Lung (tissue), 12 donors: ENCODE data around the gene STXBP5L. TPM values are rescaled to one million over a fixed set of nuclear protein-coding genes. Genes with fewer than 3 reads are reported as not detected.

Source experiments
- ATAC-seq: fragments of 200-7000 bp; cut with Tn5 transposase; one replicate; pipeline ENCODE4 v1.9.1; 2020; ENCODE audit warnings: moderate number of reproducible peaks; ENCODE audit not compliant: insufficient read depth, low FRiP score
- DNase-seq, 3 donors: peaks; one replicate each; pipeline ENCODE4 v3.0.0-alpha.2; 2013 to 2017
- H3K27ac ChIP-seq, 2 donors: one replicate each; pipeline ENCODE4 v1.5.1; 2013; ENCODE audit warnings: mild to moderate bottlenecking in 2 of 2, moderate library complexity in 2 of 2, control low read depth in 1 of 2, inconsistent platforms in 1 of 2, low read depth in 1 of 2, low read length in 1 of 2
- H3K27me3 ChIP-seq, 3 donors: one replicate each; pipeline ENCODE4 v1.5.1; 2013; ENCODE audit warnings: low read length in 2 of 3; ENCODE audit not compliant: control insufficient read depth in 3 of 3, insufficient read depth in 3 of 3
- H3K36me3 ChIP-seq, 4 donors: one replicate each; pipeline ENCODE4 v1.5.1; 2013; ENCODE audit warnings: low read length in 4 of 4, mild to moderate bottlenecking in 1 of 4, moderate library complexity in 1 of 4; ENCODE audit not compliant: control insufficient read depth in 4 of 4, insufficient read depth in 4 of 4
- H3K4me1 ChIP-seq, 5 donors: one replicate each; pipeline ENCODE4 v1.5.1; 2013; ENCODE audit warnings: low read length in 5 of 5, mild to moderate bottlenecking in 2 of 5, moderate library complexity in 1 of 5; ENCODE audit not compliant: control insufficient read depth in 5 of 5, insufficient read depth in 5 of 5
- H3K4me3 ChIP-seq: one replicate; pipeline ENCODE4 v1.5.1; 2013; ENCODE audit warnings: mild to moderate bottlenecking, control low read depth, moderate library complexity
- H3K9ac ChIP-seq, 2 donors: one replicate each; pipeline ENCODE4 v1.5.1; 2013; ENCODE audit warnings: low read length in 2 of 2, control low read depth in 1 of 2; ENCODE audit not compliant: insufficient read depth in 1 of 2
- H3K9me3 ChIP-seq, 4 donors: one replicate each; pipeline ENCODE4 v1.5.1; 2013; ENCODE audit warnings: low read length in 3 of 4, mild to moderate bottlenecking in 1 of 4, moderate library complexity in 1 of 4; ENCODE audit not compliant: control insufficient read depth in 4 of 4, insufficient read depth in 3 of 4
- whole genome bisulfite sequencing, 2 donors: extraction: QIAGEN DNeasy Blood & Tissue Kit; methylation state at CpG; one replicate each; pipeline ENCODE4 v1.1.7; 2013; 5-methylcytosine and 5-hydroxymethylcytosine counted together
- polyA plus RNA-seq, 2 donors: library from polyadenylated mRNA; stranded (reverse); fragments of 200-250 nt; gene quantifications; one replicate each; pipeline ENCODE4 v1.2.1, GENCODE V29; 2013
- total RNA-seq, 2 donors: library from RNA; depleted of rRNA in 1 of 2; stranded (reverse); fragments of >200 nt in 1 of 2; gene quantifications; one replicate each; pipeline ENCODE4 v1.2.1, GENCODE V29; 2014 to 2021
- TF ChIP-seq, protein P1 (sequence below): IDR thresholded peaks from 2 replicates; pipeline ENCODE4 v1.5.1; 2012; ENCODE audit warnings: mild to moderate bottlenecking; ENCODE audit errors: control extremely low read depth, extremely low read depth
- donor health status: control.
- donor health status: control.
- donor health status: Bipolar disorder and iron deficiency.
- donor health status: healthy.
- donor health status: DM: yes; HTN: yes; CAD: no.

STXBP5L gene
- total and polyA plus RNA-seq, 4 donors = 0.26 TPM; not detected in 3

GRCh38 chr3:121063628-121064027 is 155.6 kb downstream of the STXBP5L start:
- Histone ChIP-seq H3K4me3 (no peak overlapping the region), H3K27ac (no peak overlapping the region), H3K27me3 (no peaks in the 10 kb centered on the region), H3K9ac (no peak overlapping the region), H3K36me3 (no peaks in the 10 kb centered on the region), H3K4me1 (no peaks in the 10 kb centered on the region), H3K9me3 (peaks cover 0 to 4% (median 0%) of the 10 kb centered on the region in 4 donors)
- no peak for ATAC-seq
- DNase-seq = no peak
- TF ChIP-seq, protein P1, sequence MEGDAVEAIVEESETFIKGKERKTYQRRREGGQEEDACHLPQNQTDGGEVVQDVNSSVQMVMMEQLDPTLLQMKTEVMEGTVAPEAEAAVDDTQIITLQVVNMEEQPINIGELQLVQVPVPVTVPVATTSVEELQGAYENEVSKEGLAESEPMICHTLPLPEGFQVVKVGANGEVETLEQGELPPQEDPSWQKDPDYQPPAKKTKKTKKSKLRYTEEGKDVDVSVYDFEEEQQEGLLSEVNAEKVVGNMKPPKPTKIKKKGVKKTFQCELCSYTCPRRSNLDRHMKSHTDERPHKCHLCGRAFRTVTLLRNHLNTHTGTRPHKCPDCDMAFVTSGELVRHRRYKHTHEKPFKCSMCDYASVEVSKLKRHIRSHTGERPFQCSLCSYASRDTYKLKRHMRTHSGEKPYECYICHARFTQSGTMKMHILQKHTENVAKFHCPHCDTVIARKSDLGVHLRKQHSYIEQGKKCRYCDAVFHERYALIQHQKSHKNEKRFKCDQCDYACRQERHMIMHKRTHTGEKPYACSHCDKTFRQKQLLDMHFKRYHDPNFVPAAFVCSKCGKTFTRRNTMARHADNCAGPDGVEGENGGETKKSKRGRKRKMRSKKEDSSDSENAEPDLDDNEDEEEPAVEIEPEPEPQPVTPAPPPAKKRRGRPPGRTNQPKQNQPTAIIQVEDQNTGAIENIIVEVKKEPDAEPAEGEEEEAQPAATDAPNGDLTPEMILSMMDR = no peak
- WGBS, 2 donors = 74 to 78% methylated on average over 6 of the region's 6 CpGs

DNA sequence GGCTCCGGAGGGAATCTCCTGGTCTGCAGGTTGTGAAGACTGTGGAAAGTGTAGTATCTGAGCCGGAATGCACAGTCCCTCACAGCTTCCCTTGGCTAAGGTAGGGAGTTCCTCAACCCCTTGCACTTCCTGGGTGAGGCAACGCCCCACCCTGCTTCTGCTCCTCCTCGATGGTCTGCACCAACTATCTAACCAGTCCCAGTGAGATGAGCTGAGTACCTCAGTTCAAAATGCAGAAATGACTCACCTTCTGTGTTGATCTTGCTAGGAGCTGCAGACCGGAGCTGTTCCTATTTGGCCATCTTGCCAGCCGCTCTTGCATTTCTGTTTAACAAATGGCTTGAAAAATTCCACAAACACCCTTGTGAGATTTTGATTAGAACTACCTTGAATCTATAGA is 156.1 kb downstream of the STXBP5L start:
- DNase-seq = no peak
- H3K27ac ChIP-seq = no peak overlapping the region
- WGBS, 2 donors = 83 to 92% methylated on average over 6 of the region's 6 CpGs
- no peaks in the 10 kb centered on the region for H3K27me3 ChIP-seq
- ATAC-seq = no peak
- no peaks in the 10 kb centered on the region for H3K4me1 ChIP-seq
- H3K9ac ChIP-seq = no peak overlapping the region
- H3K9me3 ChIP-seq = peaks cover 0 to 4% (median 0%) of the 10 kb centered on the region in 4 donors
- H3K36me3 ChIP-seq = no peaks in the 10 kb centered on the region
- no peak overlapping the region for H3K4me3 ChIP-seq
- TF ChIP-seq, protein P1 = no peak

- 51 to 63% methylated on average over 6 of the region's 6 CpGs for WGBS, 2 donors
- ATAC-seq (no peak), DNase-seq (peak; percentile 67 to 80 (median 74))
- peaks cover 0 to 6% (median 0%) of the 10 kb centered on the region in 5 donors for H3K4me1 ChIP-seq
- no peak overlapping the region for H3K27ac ChIP-seq
- H3K27me3 ChIP-seq = no peaks in the 10 kb centered on the region
- peak overlapping the region in 1 of 2 donors; percentile 13 for H3K9ac ChIP-seq
- no peak overlapping the region for H3K4me3 ChIP-seq
- TF ChIP-seq, protein P1 = no peak
- no peaks in the 10 kb centered on the region for H3K36me3 ChIP-seq
- peaks cover 0 to 6% (median 0%) of the 10 kb centered on the region in 4 donors for H3K9me3 ChIP-seq
Observed at GRCh38 chr3:121072133-121072532, 164.1 kb downstream of the STXBP5L start.

DNA sequence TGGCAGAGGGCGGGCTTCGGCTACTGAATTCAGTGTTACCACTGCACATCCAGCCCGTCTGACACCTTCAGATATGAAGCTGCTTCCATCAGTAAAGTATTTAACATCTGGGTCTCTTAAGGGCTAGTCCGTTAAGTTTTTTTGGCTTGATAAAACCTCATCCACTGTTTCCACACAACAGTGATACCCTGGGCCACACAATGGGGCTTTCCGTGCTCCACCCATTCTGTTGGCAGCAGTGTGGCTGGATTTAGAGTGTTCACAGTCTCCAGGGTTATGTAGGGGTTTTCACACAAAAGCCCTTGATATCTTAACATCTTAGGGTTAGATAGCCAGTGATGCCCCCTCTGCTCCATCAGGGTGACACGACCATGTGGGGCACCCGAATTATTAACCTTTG is 165.0 kb downstream of the STXBP5L start:
- 88 to 89% methylated on average over 7 of the region's 7 CpGs for WGBS, 2 donors
- TF ChIP-seq, protein P1 = no peak
- ATAC-seq = no peak

More for the DNA sequence above, 165.0 kb downstream of the STXBP5L start:
- H3K27ac ChIP-seq = no peak overlapping the region
- no peaks in the 10 kb centered on the region for H3K36me3 ChIP-seq
- H3K4me3 ChIP-seq = no peak overlapping the region
- H3K27me3 ChIP-seq = no peaks in the 10 kb centered on the region
- H3K4me1 ChIP-seq = peaks cover 0 to 6% (median 0%) of the 10 kb centered on the region in 5 donors
- no peak for DNase-seq
- H3K9me3 ChIP-seq = peaks cover 0 to 6% (median 0%) of the 10 kb centered on the region in 4 donors
- H3K9ac ChIP-seq = no peak overlapping the region
